GM18909 (cell line): ENCODE data around the gene PKN1.
"Not testable (repeated sequence)": the region's sequence is repeated elsewhere in the genome, so short reads cannot be mapped to it uniquely, and the experiment has no call there.

Experiments
- ATAC-seq: cut with Tn5 transposase; IDR thresholded peaks from one replicate; pipeline ENCODE4 v1.9.1; 2021; ENCODE audit warnings: mild to moderate bottlenecking; ENCODE audit not compliant: unreplicated experiment, poor library complexity

Gene PKN1

GRCh38 chr19:14452303-14452702 is 19.2 kb downstream of the PKN1 start:
- not testable (repeated sequence) for ATAC-seq

- ATAC-seq = no peak
Measured at GRCh38 chr19:14459703-14460102, 26.6 kb downstream of the PKN1 start.

- ATAC-seq = no peak
Measured at GRCh38 chr19:14460935-14461334, 27.8 kb downstream of the PKN1 start.

- not testable (repeated sequence) for ATAC-seq
Measured at GRCh38 chr19:14462401-14462800, 29.3 kb downstream of the PKN1 start.

- ATAC-seq = no peak
Measured at GRCh38 chr19:14463747-14464146, 30.6 kb downstream of the PKN1 start.

- ATAC-seq = no peak
Measured at GRCh38 chr19:14467391-14467790, 34.3 kb downstream of the PKN1 start.

- ATAC-seq = no peak
Measured at GRCh38 chr19:14467816-14468215, 34.7 kb downstream of the PKN1 start.

- ATAC-seq = no peak
Measured at GRCh38 chr19:14470031-14470876, 37.1 kb downstream of the PKN1 start.

GRCh38 chr19:14471436-14472187 is 38.5 kb downstream of the PKN1 start:
- ATAC-seq = no peak

- ATAC-seq = peak; percentile 50
Measured at GRCh38 chr19:14472202-14472938, 39.3 kb downstream of the PKN1 start.

- no peak for ATAC-seq
Measured at GRCh38 chr19:14473073-14473977, 40.2 kb downstream of the PKN1 start.

GRCh38 chr19:14473978-14474578 is 41.0 kb downstream of the PKN1 start:
- no peak for ATAC-seq

GRCh38 chr19:14474827-14475226 is 41.7 kb downstream of the PKN1 start:
- ATAC-seq = no peak

GRCh38 chr19:14475251-14476073 is 42.4 kb downstream of the PKN1 start, which contains the start of gene PTGER1:
Gene PTGER1, minus strand, starts transcription at chr19:14475354. Its CDS starts 1,034 bp downstream, at chr19:14474320.
- ATAC-seq = no peak

GRCh38 chr19:14476327-14476672 is 43.2 kb downstream of the PKN1 start:
- ATAC-seq = no peak

- ATAC-seq = no peak
Measured at GRCh38 chr19:14476673-14477401, 43.7 kb downstream of the PKN1 start.

- ATAC-seq = no peak
Measured at GRCh38 chr19:14477418-14478112, 44.5 kb downstream of the PKN1 start.
